ENCODE measurements around the gene GATD1. TPM values are rescaled to one million over a fixed set of nuclear protein-coding genes. Genes with fewer than 3 reads are reported as not detected.

GATD1 gene, protein sequence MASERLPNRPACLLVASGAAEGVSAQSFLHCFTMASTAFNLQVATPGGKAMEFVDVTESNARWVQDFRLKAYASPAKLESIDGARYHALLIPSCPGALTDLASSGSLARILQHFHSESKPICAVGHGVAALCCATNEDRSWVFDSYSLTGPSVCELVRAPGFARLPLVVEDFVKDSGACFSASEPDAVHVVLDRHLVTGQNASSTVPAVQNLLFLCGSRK
- total RNA-seq = 10 to 100 TPM; 30.9 to 52.4 (median 39.8) TPM

GRCh38 chr11:777288-778255 lies at the start of gene GATD1:
Gene GATD1, minus strand, starts transcription at chr11:777487. Its CDS starts 25 bp downstream, at chr11:777462.
- TF ChIP-seq POLR2A (IDR thresholded peaks at IDR 0.05) (peak in 1 of 2 donors; percentile 14), CTCF (IDR thresholded peaks at IDR 0.05) (no peak)
- 2 to 3% methylated on average over 29 to 54 of the region's 110 CpGs for WGBS, 2 donors
- DNase-seq (ENCODE audit: low spot score in 2 of 2) = peak; percentile 89 to 98
- intact Hi-C loops (cut with DNase I; ENCODE audit: low total_unique reads) = no loop called here
- H3K4me3 ChIP-seq (ENCODE audit: low read depth, poor library complexity, severe bottlenecking) = peak within 1 kb of the TSS; percentile 87

DNA sequence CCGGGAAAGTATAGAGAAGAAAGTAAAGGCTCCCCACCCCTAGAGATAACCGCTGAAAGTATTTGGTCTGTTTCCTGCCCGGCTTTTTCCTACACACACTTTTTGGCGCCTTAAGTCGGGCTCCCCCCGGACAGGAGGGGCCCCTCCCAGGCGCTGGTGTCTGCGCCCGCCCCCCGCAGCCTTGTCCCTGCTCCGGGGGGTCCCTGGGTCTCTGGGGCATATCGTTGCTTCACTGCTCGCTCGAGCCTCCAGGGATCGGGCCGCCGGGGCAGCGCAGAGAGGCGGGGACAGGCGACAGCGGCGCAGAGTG lies 49.5 kb upstream of the GATD1 start:
- DNase-seq (ENCODE audit: low spot score in 2 of 2) = no peak
- H3K4me3 ChIP-seq (ENCODE audit: low read depth, poor library complexity, severe bottlenecking) = no peak overlapping the region
- TF ChIP-seq CTCF (IDR thresholded peaks at IDR 0.05) (no peak), POLR2A (IDR thresholded peaks at IDR 0.05) (no peak)
- intact Hi-C loops (cut with DNase I; ENCODE audit: low total_unique reads) = no loop called here
- 4 to 6% methylated on average over 15 to 22 of the region's 22 CpGs for WGBS, 2 donors

DNA sequence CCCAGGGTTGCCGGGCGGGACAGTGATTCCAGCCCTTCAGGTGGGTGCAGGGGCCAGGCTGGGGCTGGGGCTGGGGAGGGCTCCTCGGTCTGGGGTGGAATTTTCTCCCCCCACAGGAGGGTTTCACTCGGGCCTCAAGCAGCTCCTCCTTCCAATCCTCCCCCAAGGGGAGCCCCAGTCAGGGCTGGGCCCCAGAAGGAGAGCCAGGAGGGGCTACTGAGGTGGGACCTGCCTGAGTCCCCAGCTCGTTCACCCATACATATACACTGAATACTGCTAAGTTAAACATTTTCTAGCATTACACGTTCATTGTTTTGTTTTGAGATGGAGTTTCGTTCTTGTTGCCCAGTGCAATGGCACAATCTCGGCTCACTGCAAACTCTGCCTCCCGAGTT lies 48.9 kb upstream of the GATD1 start:
- H3K4me3 ChIP-seq (ENCODE audit: low read depth, poor library complexity, severe bottlenecking) = no peak overlapping the region
- DNase-seq (ENCODE audit: low spot score in 2 of 2) = no peak
- no peak for TF ChIP-seq POLR2A (IDR thresholded peaks at IDR 0.05)
- intact Hi-C loops (cut with DNase I; ENCODE audit: low total_unique reads) = no loop called here
- WGBS, 2 donors = 81 to 83% methylated on average over 9 of the region's 9 CpGs

DNA sequence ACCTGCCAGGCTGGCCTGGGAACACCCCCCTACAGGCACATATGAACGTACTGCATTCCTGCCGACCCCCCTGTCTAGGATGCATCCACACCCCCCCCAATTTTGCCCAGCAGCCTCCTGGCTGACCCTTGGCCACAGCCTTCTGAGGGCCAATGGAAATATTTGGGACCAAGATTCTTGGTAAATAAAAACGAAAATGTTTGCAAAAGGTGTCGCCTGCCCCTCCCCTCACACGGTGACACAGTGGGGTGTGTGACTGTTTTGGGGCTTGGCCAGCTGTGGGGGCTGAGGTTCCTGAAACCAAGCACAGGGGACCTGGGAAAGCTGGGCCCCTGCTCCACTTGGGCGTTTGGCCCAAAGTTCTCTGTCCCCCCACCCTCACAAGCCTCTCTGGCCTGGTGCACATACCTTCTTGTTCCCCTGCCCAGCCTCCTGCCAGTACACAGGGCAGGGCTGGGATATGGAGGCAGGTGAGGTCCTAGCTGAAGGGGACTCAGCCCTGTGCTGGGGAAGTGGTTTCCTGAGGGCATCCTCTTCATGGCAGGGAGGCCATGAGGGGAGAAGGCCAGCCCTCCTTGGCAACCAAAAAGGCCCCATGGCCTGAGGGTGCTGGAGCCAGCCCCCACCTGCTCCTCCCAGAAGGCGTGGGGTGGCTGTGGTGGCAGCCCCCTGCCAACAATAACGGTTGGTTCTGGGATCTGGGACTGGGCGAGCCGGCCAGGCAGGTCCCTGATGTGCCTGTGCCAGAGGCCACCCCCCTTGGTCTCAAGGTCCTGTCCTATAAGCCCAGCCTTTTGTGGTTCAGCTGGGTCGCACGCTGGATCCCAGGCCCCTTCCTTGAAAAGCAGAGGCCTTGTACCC lies 48.3 kb upstream of the GATD1 start:
- TF ChIP-seq CTCF (IDR thresholded peaks at IDR 0.05) = no peak
- no peak for TF ChIP-seq POLR2A (IDR thresholded peaks at IDR 0.05)
- H3K4me3 ChIP-seq (ENCODE audit: low read depth, poor library complexity, severe bottlenecking) = no peak overlapping the region
- WGBS, 2 donors = 71 to 82% methylated on average over 12 of the region's 12 CpGs
- intact Hi-C loops (cut with DNase I; ENCODE audit: low total_unique reads) = no loop called here
- DNase-seq (ENCODE audit: low spot score in 2 of 2) = no peak

GRCh38 chr11:824942-825341 lies 47.7 kb upstream of the GATD1 start:
- no peak overlapping the region for H3K4me3 ChIP-seq (ENCODE audit: low read depth, poor library complexity, severe bottlenecking)
- intact Hi-C loops (cut with DNase I; ENCODE audit: low total_unique reads) = no loop called here
- 72 to 89% methylated on average over 10 to 11 of the region's 11 CpGs for WGBS, 2 donors
- DNase-seq (ENCODE audit: low spot score in 2 of 2) = no peak
- TF ChIP-seq POLR2A (IDR thresholded peaks at IDR 0.05) (no peak), CTCF (IDR thresholded peaks at IDR 0.05) (no peak)
